Mesenchymal stem cell (in vitro differentiated cells and primary cell): ENCODE data around the gene MUC4.

Source experiments
- DNase-seq: peaks from one replicate; pipeline ENCODE4 v3.0.0-alpha.2; 2013
- H2AFZ ChIP-seq: one replicate; pipeline ENCODE4 v1.6.1; 2013; ENCODE audit warnings: low read depth, mild to moderate bottlenecking, control low read depth, inconsistent platforms, low read length, moderate library complexity
- H2AK5ac ChIP-seq: 2 replicates; pipeline ENCODE4 v1.6.1; 2013; ENCODE audit warnings: low read length, moderate library complexity, mild to moderate bottlenecking, inconsistent platforms; ENCODE audit not compliant: severe bottlenecking
- H2BK120ac ChIP-seq: one replicate; pipeline ENCODE4 v1.6.1; 2013; ENCODE audit warnings: low read depth, mild to moderate bottlenecking, inconsistent platforms, low read length, moderate library complexity
- H2BK12ac ChIP-seq, 2 experiments: one replicate each; pipeline ENCODE4 v1.6.1; 2013; ENCODE audit warnings: inconsistent platforms in 2 of 2, low read length in 2 of 2, mild to moderate bottlenecking in 2 of 2, moderate library complexity in 2 of 2, control low read depth in 1 of 2
- H2BK15ac ChIP-seq: one replicate; pipeline ENCODE4 v1.6.1; 2013; ENCODE audit warnings: mild to moderate bottlenecking, low read depth, inconsistent platforms; ENCODE audit not compliant: poor library complexity, severe bottlenecking
- H2BK5ac ChIP-seq: 2 replicates; pipeline ENCODE4 v1.6.1; 2013; ENCODE audit warnings: low read depth, mild to moderate bottlenecking, low read length, control low read depth, inconsistent platforms; ENCODE audit not compliant: poor library complexity, severe bottlenecking
- H3K14ac ChIP-seq, 2 experiments: one replicate each; pipeline ENCODE4 v1.6.1; 2013; ENCODE audit warnings: inconsistent platforms in 2 of 2, low read length in 2 of 2, control low read depth in 1 of 2, mild to moderate bottlenecking in 1 of 2, moderate library complexity in 1 of 2
- H3K18ac ChIP-seq, 2 experiments: one replicate each; pipeline ENCODE4 v1.6.1; 2013; ENCODE audit warnings: inconsistent platforms in 2 of 2, low read length in 2 of 2, control low read depth in 1 of 2, low read depth in 1 of 2, mild to moderate bottlenecking in 1 of 2
- H3K23ac ChIP-seq, 2 experiments: one replicate each; pipeline ENCODE4 v1.6.1; 2013; ENCODE audit warnings: inconsistent platforms in 2 of 2, low read length in 2 of 2, mild to moderate bottlenecking in 2 of 2, moderate library complexity in 2 of 2, control low read depth in 1 of 2
- H3K27ac ChIP-seq: 2 replicates; pipeline ENCODE4 v1.5.1; 2013; ENCODE audit warnings: mild to moderate bottlenecking, moderate library complexity, low read length, control low read depth, inconsistent platforms; ENCODE audit not compliant: poor library complexity, severe bottlenecking
- H3K27me3 ChIP-seq, 2 experiments: 2 replicates each; pipeline versions ENCODE4 v1.6.1 to v1.7.0; 2013; ENCODE audit warnings: low read length in 2 of 2, mild to moderate bottlenecking in 2 of 2, moderate library complexity in 2 of 2, control low read depth in 1 of 2, inconsistent platforms in 1 of 2; ENCODE audit not compliant: control insufficient read depth in 1 of 2, insufficient read depth in 1 of 2
- H3K36me3 ChIP-seq, 2 experiments: 2 replicates each; pipeline versions ENCODE4 v1.6.1 to v1.7.0; 2013; ENCODE audit warnings: low read length in 2 of 2, control low read depth in 1 of 2, inconsistent platforms in 1 of 2, low read depth in 1 of 2, mild to moderate bottlenecking in 1 of 2; ENCODE audit not compliant: insufficient read depth in 2 of 2, control insufficient read depth in 1 of 2
- H3K4ac ChIP-seq, 2 experiments: one replicate each; pipeline ENCODE4 v1.6.1; 2013; ENCODE audit warnings: inconsistent platforms in 2 of 2, low read length in 2 of 2, mild to moderate bottlenecking in 2 of 2, moderate library complexity in 2 of 2, control low read depth in 1 of 2, low read depth in 1 of 2
- H3K4me1 ChIP-seq: 2 replicates; pipeline ENCODE4 v1.6.1; 2013; ENCODE audit warnings: low read depth, low read length, control low read depth; ENCODE audit not compliant: control insufficient read depth, insufficient read depth
- H3K4me2 ChIP-seq: 2 replicates; pipeline ENCODE4 v1.6.1; 2013; ENCODE audit warnings: low read length, mild to moderate bottlenecking, inconsistent platforms; ENCODE audit not compliant: poor library complexity, severe bottlenecking
- H3K4me3 ChIP-seq, 2 experiments: 2 replicates each; pipeline versions ENCODE4 v1.5.1 to v1.7.0; 2013; ENCODE audit warnings: low read length in 2 of 2, mild to moderate bottlenecking in 2 of 2, control low read depth in 1 of 2, low read depth in 1 of 2; ENCODE audit not compliant: insufficient read depth in 1 of 2
- H3K79me1 ChIP-seq: replicated peaks from 2 replicates; pipeline ENCODE4 v1.6.1; 2013; ENCODE audit warnings: mild to moderate bottlenecking, control low read depth, low read length, inconsistent platforms; ENCODE audit not compliant: poor library complexity, severe bottlenecking
- H3K9ac ChIP-seq: 2 replicates; pipeline ENCODE4 v1.7.0; 2013; ENCODE audit warnings: mild to moderate bottlenecking, low read length, moderate library complexity
- H3K9me3 ChIP-seq: 2 replicates; pipeline ENCODE4 v1.7.0; 2013; ENCODE audit warnings: mild to moderate bottlenecking, low read length; ENCODE audit not compliant: control insufficient read depth
- H4K8ac ChIP-seq: one replicate; pipeline ENCODE4 v1.6.1; 2013; ENCODE audit warnings: inconsistent platforms, mild to moderate bottlenecking, low read length, moderate library complexity
- H4K91ac ChIP-seq: one replicate; pipeline ENCODE4 v1.6.1; 2013; ENCODE audit warnings: mild to moderate bottlenecking, low read length, inconsistent platforms
- WGBS: methylation state at CpG from one replicate; pipeline ENCODE4 v1.1.7; 2013; ENCODE audit warnings: mixed read lengths; 5-methylcytosine and 5-hydroxymethylcytosine counted together

MUC4 gene

DNA sequence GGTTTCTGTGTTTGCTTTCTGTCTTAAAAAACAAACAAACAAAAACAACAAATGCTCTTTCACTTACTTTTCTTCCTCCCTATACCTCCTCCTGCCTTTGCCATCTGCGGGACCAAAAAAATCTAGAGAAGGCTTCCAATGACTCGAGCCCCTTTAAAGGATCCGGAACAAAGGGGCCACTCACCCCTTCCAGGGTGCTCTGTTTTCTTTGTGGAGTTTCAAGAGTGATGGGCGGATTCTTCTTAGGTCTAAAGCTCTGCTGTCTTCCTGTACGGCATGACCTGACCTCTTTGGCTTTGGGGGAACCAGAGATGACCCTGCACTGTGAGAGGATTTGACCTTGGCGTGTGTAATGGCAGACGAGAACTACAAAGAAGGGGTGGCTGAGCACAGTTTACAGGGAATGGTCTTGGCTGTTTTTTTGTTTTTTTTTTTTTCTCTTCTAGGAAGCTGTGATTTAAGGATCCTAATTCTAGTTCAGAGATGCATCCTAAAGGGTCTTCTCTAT is 93.2 kb downstream of the MUC4 start:
- Histone ChIP-seq H2BK12ac (no peak overlapping the region), H2BK15ac (no peak overlapping the region), H3K4ac (no peak overlapping the region), H3K14ac (no peak overlapping the region), H2BK5ac (no peak overlapping the region), H3K4me1 (peaks cover 3% of the 10 kb centered on the region), H4K91ac (no peak overlapping the region), H3K36me3 (peaks cover 0 to 17% of the 10 kb centered on the region in 2 experiments), H3K9me3 (no peaks in the 10 kb centered on the region), H3K4me3 (no peak overlapping the region), H2BK120ac (no peak overlapping the region), H3K27me3 (peaks cover 22 to 24% of the 10 kb centered on the region in 2 experiments), H2AFZ (no peak overlapping the region), H2AK5ac (no peak overlapping the region), H3K23ac (no peak overlapping the region), H3K4me2 (no peak overlapping the region), H4K8ac (no peak overlapping the region), H3K27ac (no peak overlapping the region), H3K9ac (no peak overlapping the region), H3K18ac (no peak overlapping the region), H3K79me1 (no peaks in the 10 kb centered on the region)
- no peak for DNase-seq
- WGBS: 68% methylated on average over 7 of the region's 7 CpGs

DNA sequence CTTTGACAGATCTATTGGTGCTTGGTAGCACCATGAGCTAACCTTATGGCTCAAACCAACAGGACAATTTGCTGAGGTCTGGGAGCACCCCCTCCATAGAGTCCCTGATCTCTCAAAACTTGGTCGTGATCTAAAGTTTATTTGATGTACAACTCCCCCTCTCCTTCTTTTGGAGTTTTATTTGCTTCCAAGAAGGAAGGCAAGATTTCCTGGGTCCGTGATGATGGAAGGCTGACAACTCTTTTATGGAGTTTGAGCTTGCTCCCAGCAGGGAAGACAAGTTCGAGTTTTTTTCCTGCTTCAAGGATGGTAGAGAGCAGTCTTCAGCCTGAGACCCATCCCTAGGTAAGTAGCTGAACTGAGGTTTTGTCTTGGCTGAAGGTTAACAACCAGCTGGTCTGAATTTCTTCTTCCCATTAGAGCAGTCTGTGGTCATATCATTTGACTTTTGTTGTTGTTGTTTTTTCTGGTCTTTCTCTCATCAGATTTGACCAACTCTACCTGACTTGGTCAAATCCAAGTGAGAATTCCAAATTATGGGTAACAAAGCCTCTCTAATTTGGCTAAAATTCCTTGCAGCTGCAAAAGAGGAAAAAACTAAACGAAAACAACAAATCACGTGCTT is 93.8 kb downstream of the MUC4 start:
- H2AFZ ChIP-seq: no peak overlapping the region
- no peak overlapping the region for H2BK12ac ChIP-seq
- H3K23ac ChIP-seq: peak overlapping the region in 1 of 2 experiments; percentile 37
- DNase-seq: no peak
- H3K79me1 ChIP-seq: no peaks in the 10 kb centered on the region
- H3K9ac ChIP-seq: no peak overlapping the region
- H2BK5ac ChIP-seq: no peak overlapping the region
- H4K91ac ChIP-seq: no peak overlapping the region
- WGBS: 60% methylated on average over 4 of the region's 5 CpGs
- H3K14ac ChIP-seq: no peak overlapping the region
- peaks cover 3% of the 10 kb centered on the region for H3K4me1 ChIP-seq
- no peak overlapping the region for H2BK120ac ChIP-seq
- no peak overlapping the region for H3K18ac ChIP-seq
- H3K27me3 ChIP-seq: peaks cover 22 to 24% of the 10 kb centered on the region in 2 experiments
- H4K8ac ChIP-seq: no peak overlapping the region
- no peak overlapping the region for H2AK5ac ChIP-seq
- H3K9me3 ChIP-seq: no peaks in the 10 kb centered on the region
- peaks cover 0 to 17% of the 10 kb centered on the region in 2 experiments for H3K36me3 ChIP-seq
- H2BK15ac ChIP-seq: no peak overlapping the region
- no peak overlapping the region for H3K4me3 ChIP-seq
- no peak overlapping the region for H3K27ac ChIP-seq
- H3K4ac ChIP-seq: no peak overlapping the region
- H3K4me2 ChIP-seq: no peak overlapping the region

DNA sequence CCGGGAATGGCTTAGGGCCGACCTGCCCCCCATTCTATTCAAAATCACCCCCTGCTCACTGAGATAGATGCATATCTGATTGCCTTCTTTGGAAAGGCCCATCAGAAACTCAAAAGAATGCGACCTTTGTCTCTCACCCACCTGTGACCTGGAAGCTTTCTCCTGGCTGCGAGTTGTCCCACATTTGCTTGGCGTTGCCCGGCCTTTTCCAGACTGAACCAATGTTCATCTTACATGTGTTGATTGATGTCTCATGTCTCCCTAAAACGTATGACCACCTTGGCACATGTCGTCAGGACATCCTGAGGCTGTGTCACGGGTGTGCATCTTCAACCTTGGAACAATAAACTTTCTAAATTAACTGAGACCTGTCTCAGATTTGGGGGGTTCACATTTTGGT is 94.3 kb downstream of the MUC4 start:
- H3K9ac ChIP-seq: no peak overlapping the region
- no peak overlapping the region for H4K91ac ChIP-seq
- no peak overlapping the region for H3K4me2 ChIP-seq
- H2BK120ac ChIP-seq: no peak overlapping the region
- no peak overlapping the region for H2BK5ac ChIP-seq
- no peak overlapping the region for H4K8ac ChIP-seq
- H2BK15ac ChIP-seq: no peak overlapping the region
- H3K4me3 ChIP-seq: no peak overlapping the region
- H3K14ac ChIP-seq: no peak overlapping the region
- peaks cover 22 to 24% of the 10 kb centered on the region in 2 experiments for H3K27me3 ChIP-seq
- H2AFZ ChIP-seq: no peak overlapping the region
- H3K23ac ChIP-seq: no peak overlapping the region
- no peak overlapping the region for H2BK12ac ChIP-seq
- peaks cover 3% of the 10 kb centered on the region for H3K4me1 ChIP-seq
- H3K4ac ChIP-seq: no peak overlapping the region
- no peak overlapping the region for H3K18ac ChIP-seq
- peaks cover 0 to 17% of the 10 kb centered on the region in 2 experiments for H3K36me3 ChIP-seq
- no peak overlapping the region for H2AK5ac ChIP-seq
- H3K79me1 ChIP-seq: no peaks in the 10 kb centered on the region
- no peak for DNase-seq
- no peak overlapping the region for H3K27ac ChIP-seq
- WGBS: 79% methylated on average over 9 of the region's 9 CpGs
- H3K9me3 ChIP-seq: no peaks in the 10 kb centered on the region

DNA sequence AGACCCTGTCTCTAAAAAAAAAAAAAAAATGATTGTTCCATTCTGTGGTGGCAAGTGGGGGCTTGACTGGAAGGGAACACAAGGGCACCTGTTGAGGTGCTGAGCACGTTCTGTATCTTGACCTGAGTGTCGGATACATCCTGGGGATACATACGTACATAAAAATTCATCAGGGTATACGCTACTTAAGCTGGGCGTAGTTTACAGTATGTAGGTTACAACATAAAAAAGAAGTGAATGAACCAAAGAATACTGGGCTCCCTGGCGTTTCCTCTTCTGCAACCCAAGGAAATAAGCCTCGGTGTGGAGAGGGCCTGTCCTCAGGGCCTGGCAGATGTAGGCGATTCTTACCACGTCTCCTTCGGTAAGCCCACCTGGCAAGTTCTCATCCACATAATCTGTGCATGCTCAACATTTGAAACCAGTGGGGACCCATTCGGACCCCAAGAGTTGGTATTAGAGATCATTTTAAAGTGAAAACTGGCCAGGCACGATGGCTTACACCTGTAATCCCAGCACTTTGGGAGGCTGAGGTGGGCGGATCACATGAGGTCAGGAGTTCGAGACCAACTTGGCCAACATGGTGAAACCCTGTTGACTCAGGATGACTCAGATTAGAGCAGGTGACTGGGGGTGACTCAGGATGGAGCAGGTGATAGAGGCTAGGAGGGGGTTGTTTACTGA is 96.0 kb downstream of the MUC4 start:
- H3K9ac ChIP-seq: no peak overlapping the region
- H3K79me1 ChIP-seq: no peaks in the 10 kb centered on the region
- peaks cover 22 to 23% of the 10 kb centered on the region in 2 experiments for H3K27me3 ChIP-seq
- no peak overlapping the region for H4K8ac ChIP-seq
- no peak overlapping the region for H2AK5ac ChIP-seq
- H2BK15ac ChIP-seq: no peak overlapping the region
- H3K27ac ChIP-seq: no peak overlapping the region
- H3K4me3 ChIP-seq: no peak overlapping the region
- H3K23ac ChIP-seq: no peak overlapping the region
- no peak overlapping the region for H2AFZ ChIP-seq
- no peak overlapping the region for H2BK12ac ChIP-seq
- H3K4ac ChIP-seq: no peak overlapping the region
- peaks cover 0 to 30% of the 10 kb centered on the region in 2 experiments for H3K36me3 ChIP-seq
- DNase-seq: peak; percentile 25
- no peak overlapping the region for H3K4me2 ChIP-seq
- H2BK5ac ChIP-seq: no peak overlapping the region
- no peak overlapping the region for H3K18ac ChIP-seq
- 87% methylated on average over 14 of the region's 14 CpGs for WGBS
- peaks cover 3% of the 10 kb centered on the region for H3K4me1 ChIP-seq
- no peak overlapping the region for H4K91ac ChIP-seq
- no peak overlapping the region for H2BK120ac ChIP-seq
- no peak overlapping the region for H3K14ac ChIP-seq
- H3K9me3 ChIP-seq: no peaks in the 10 kb centered on the region
